ENCODE results near the gene ADCY7.
A peak's percentile ranks its signal among the peaks of the same experiment; 100 is the strongest.

Gene ADCY7

GRCh38 chr16:50298591-50299507, 32.5 kb downstream of the ADCY7 start:
- no peak overlapping the region for H3K4ac ChIP-seq (ENCODE audit: low read depth in 1 of 2, low read length in 2 of 2)
- H3K4me1 ChIP-seq (ENCODE audit: control insufficient read depth, insufficient read depth, low read depth, low read length), result peaks cover 29% of the 10 kb centered on the region
- no peak overlapping the region for H2BK120ac ChIP-seq (ENCODE audit: low read depth, low read length)
- DNase-seq, result no peak
- H3K9ac ChIP-seq (ENCODE audit: low read length), result no peak overlapping the region
- no peak overlapping the region for H4K8ac ChIP-seq (ENCODE audit: low read length)
- H2BK5ac ChIP-seq (ENCODE audit: low read depth, low read length, poor library complexity, severe bottlenecking), result no peak overlapping the region
- H2BK15ac ChIP-seq (ENCODE audit: low read depth, poor library complexity, severe bottlenecking), result no peak overlapping the region
- no peak overlapping the region for H2BK12ac ChIP-seq (ENCODE audit: low read length in 2 of 2)
- no peak overlapping the region for H3K14ac ChIP-seq (ENCODE audit: low read length in 2 of 2)
- WGBS, result 96% methylated on average over 29 of the region's 29 CpGs
- H3K4me2 ChIP-seq (ENCODE audit: low read length, poor library complexity, severe bottlenecking), result no peak overlapping the region
- no peak overlapping the region for H2AK5ac ChIP-seq (ENCODE audit: low read length, severe bottlenecking)
- H3K23ac ChIP-seq (ENCODE audit: low read length in 2 of 2), result no peak overlapping the region
- H3K27me3 ChIP-seq (ENCODE audit: control insufficient read depth in 1 of 2, insufficient read depth in 1 of 2, low read length in 2 of 2), result no peaks in the 10 kb centered on the region
- peaks cover 17 to 47% of the 10 kb centered on the region in 2 experiments for H3K36me3 ChIP-seq (ENCODE audit: control insufficient read depth in 1 of 2, insufficient read depth in 2 of 2, low read depth in 1 of 2, low read length in 2 of 2)
- H3K79me1 ChIP-seq (replicated peaks; ENCODE audit: low read length, poor library complexity, severe bottlenecking), result no peaks in the 10 kb centered on the region
- H3K9me3 ChIP-seq (ENCODE audit: control insufficient read depth, low read length), result no peaks in the 10 kb centered on the region
- H2AFZ ChIP-seq (ENCODE audit: low read depth, low read length), result no peak overlapping the region
- no peak overlapping the region for H3K27ac ChIP-seq (ENCODE audit: low read length, poor library complexity, severe bottlenecking)
- H4K91ac ChIP-seq (ENCODE audit: low read length), result no peak overlapping the region
- no peak overlapping the region for H3K4me3 ChIP-seq (ENCODE audit: insufficient read depth in 1 of 2, low read depth in 1 of 2, low read length in 2 of 2)
- H3K18ac ChIP-seq (ENCODE audit: low read depth in 1 of 2, low read length in 2 of 2), result no peak overlapping the region

- no peaks in the 10 kb centered on the region for H3K27me3 ChIP-seq (ENCODE audit: control insufficient read depth in 1 of 2, insufficient read depth in 1 of 2, low read length in 2 of 2)
- no peak overlapping the region for H3K9ac ChIP-seq (ENCODE audit: low read length)
- no peak overlapping the region for H4K8ac ChIP-seq (ENCODE audit: low read length)
- H2AFZ ChIP-seq (ENCODE audit: low read depth, low read length), result no peak overlapping the region
- H3K27ac ChIP-seq (ENCODE audit: low read length, poor library complexity, severe bottlenecking), result no peak overlapping the region
- DNase-seq, result no peak
- peaks cover 14 to 47% of the 10 kb centered on the region in 2 experiments for H3K36me3 ChIP-seq (ENCODE audit: control insufficient read depth in 1 of 2, insufficient read depth in 2 of 2, low read depth in 1 of 2, low read length in 2 of 2)
- H3K4me1 ChIP-seq (ENCODE audit: control insufficient read depth, insufficient read depth, low read depth, low read length), result peaks cover 33% of the 10 kb centered on the region
- H3K4me2 ChIP-seq (ENCODE audit: low read length, poor library complexity, severe bottlenecking), result no peak overlapping the region
- H3K23ac ChIP-seq (ENCODE audit: low read length in 2 of 2), result no peak overlapping the region
- H2BK15ac ChIP-seq (ENCODE audit: low read depth, poor library complexity, severe bottlenecking), result no peak overlapping the region
- no peak overlapping the region for H3K4ac ChIP-seq (ENCODE audit: low read depth in 1 of 2, low read length in 2 of 2)
- no peak overlapping the region for H3K14ac ChIP-seq (ENCODE audit: low read length in 2 of 2)
- peak overlapping the region; percentile 62 for H4K91ac ChIP-seq (ENCODE audit: low read length)
- no peak overlapping the region for H2BK12ac ChIP-seq (ENCODE audit: low read length in 2 of 2)
- no peak overlapping the region for H2BK5ac ChIP-seq (ENCODE audit: low read depth, low read length, poor library complexity, severe bottlenecking)
- no peak overlapping the region for H2AK5ac ChIP-seq (ENCODE audit: low read length, severe bottlenecking)
- H3K4me3 ChIP-seq (ENCODE audit: insufficient read depth in 1 of 2, low read depth in 1 of 2, low read length in 2 of 2), result no peak overlapping the region
- H3K9me3 ChIP-seq (ENCODE audit: control insufficient read depth, low read length), result no peaks in the 10 kb centered on the region
- 92% methylated on average over 11 of the region's 12 CpGs for WGBS
- H2BK120ac ChIP-seq (ENCODE audit: low read depth, low read length), result no peak overlapping the region
- no peaks in the 10 kb centered on the region for H3K79me1 ChIP-seq (replicated peaks; ENCODE audit: low read length, poor library complexity, severe bottlenecking)
- H3K18ac ChIP-seq (ENCODE audit: low read depth in 1 of 2, low read length in 2 of 2), result no peak overlapping the region
Observed at GRCh38 chr16:50299508-50300105, 33.3 kb downstream of the ADCY7 start.

- Histone ChIP-seq H3K4me3 (ENCODE audit: insufficient read depth in 1 of 2, low read depth in 1 of 2, low read length in 2 of 2) (no peak overlapping the region), H3K23ac (ENCODE audit: low read length in 2 of 2) (no peak overlapping the region), H3K14ac (ENCODE audit: low read length in 2 of 2) (peak overlapping the region in 1 of 2 experiments; percentile 53), H3K9me3 (ENCODE audit: control insufficient read depth, low read length) (no peaks in the 10 kb centered on the region), H3K18ac (ENCODE audit: low read depth in 1 of 2, low read length in 2 of 2) (no peak overlapping the region), H3K36me3 (ENCODE audit: control insufficient read depth in 1 of 2, insufficient read depth in 2 of 2, low read depth in 1 of 2, low read length in 2 of 2) (peaks cover 10 to 44% of the 10 kb centered on the region in 2 experiments), H3K27ac (ENCODE audit: low read length, poor library complexity, severe bottlenecking) (peak overlapping the region; percentile 55), H2BK15ac (ENCODE audit: low read depth, poor library complexity, severe bottlenecking) (no peak overlapping the region), H2BK120ac (ENCODE audit: low read depth, low read length) (no peak overlapping the region), H2BK12ac (ENCODE audit: low read length in 2 of 2) (no peak overlapping the region), H4K8ac (ENCODE audit: low read length) (no peak overlapping the region), H3K9ac (ENCODE audit: low read length) (peak overlapping the region; percentile 78), H2BK5ac (ENCODE audit: low read depth, low read length, poor library complexity, severe bottlenecking) (peak overlapping the region; percentile 67), H3K4me2 (ENCODE audit: low read length, poor library complexity, severe bottlenecking) (no peak overlapping the region), H2AFZ (ENCODE audit: low read depth, low read length) (no peak overlapping the region), H3K79me1 (replicated peaks; ENCODE audit: low read length, poor library complexity, severe bottlenecking) (no peaks in the 10 kb centered on the region), H3K27me3 (ENCODE audit: control insufficient read depth in 1 of 2, insufficient read depth in 1 of 2, low read length in 2 of 2) (no peaks in the 10 kb centered on the region), H2AK5ac (ENCODE audit: low read length, severe bottlenecking) (peak overlapping the region; percentile 80), H4K91ac (ENCODE audit: low read length) (peak overlapping the region; percentile 7), H3K4me1 (ENCODE audit: control insufficient read depth, insufficient read depth, low read depth, low read length) (peaks cover 31% of the 10 kb centered on the region), H3K4ac (ENCODE audit: low read depth in 1 of 2, low read length in 2 of 2) (no peak overlapping the region)
- 95% methylated on average over 23 of the region's 23 CpGs for WGBS
- DNase-seq, result no peak
Observed at GRCh38 chr16:50300942-50301625, 34.7 kb downstream of the ADCY7 start.
